ENCODE results near the gene PCDH15. TPM values are rescaled to one million over a fixed set of nuclear protein-coding genes. Genes with fewer than 3 reads are reported as not detected.
"Not testable (repeated sequence)": the region's sequence is repeated elsewhere in the genome, so short reads cannot be mapped to it uniquely, and the experiment has no call there.

Gene PCDH15
- total RNA-seq, 1 donor from 2014 or later = 21.7 TPM

GRCh38 chr10:54525816-54526215 is 275.2 kb downstream of the PCDH15 start:
- Mint-ChIP-seq H3K9me3 (peaks cover 2% of the 10 kb centered on the region), H3K27ac (ENCODE audit: unreplicated experiment) (no peak overlapping the region), H3K4me1 (no peaks in the 10 kb centered on the region), H3K27me3 (ENCODE audit: low read depth) (no peaks in the 10 kb centered on the region), H3K36me3 (ENCODE audit: low read depth) (peaks cover 4% of the 10 kb centered on the region), H3K4me3 (no peak overlapping the region)
- no peak for TF ChIP-seq CTCF (conservative IDR thresholded peaks at IDR 0.05)
- DNase-seq (ENCODE audit: low read depth, low spot score) = no peak

- H3K27ac Mint-ChIP-seq (ENCODE audit: unreplicated experiment); H3K4me3 Mint-ChIP-seq; H3K9me3 Mint-ChIP-seq; H3K4me1 Mint-ChIP-seq; DNase-seq (ENCODE audit: low read depth, low spot score); H3K27me3 Mint-ChIP-seq (ENCODE audit: low read depth): not testable (repeated sequence)
- peaks cover 15% of the 10 kb centered on the region for H3K36me3 Mint-ChIP-seq (ENCODE audit: low read depth)
These were observed 285.8 kb downstream of the PCDH15 start for GRCh38 chr10:54515244-54515643.

GRCh38 chr10:54503863-54504262 is 297.2 kb downstream of the PCDH15 start:
- Mint-ChIP-seq H3K27me3 (ENCODE audit: low read depth) (no peaks in the 10 kb centered on the region), H3K36me3 (ENCODE audit: low read depth) (peaks cover 5% of the 10 kb centered on the region), H3K4me1 (no peaks in the 10 kb centered on the region), H3K27ac (ENCODE audit: unreplicated experiment) (no peak overlapping the region), H3K4me3 (no peak overlapping the region), H3K9me3 (peaks cover 11% of the 10 kb centered on the region)
- no peak for DNase-seq (ENCODE audit: low read depth, low spot score)
- no peak for TF ChIP-seq CTCF (conservative IDR thresholded peaks at IDR 0.05)

- H3K4me1 Mint-ChIP-seq = peaks cover 4% of the 10 kb centered on the region
- H3K36me3 Mint-ChIP-seq (ENCODE audit: low read depth) = peaks cover 6% of the 10 kb centered on the region
- peaks cover 14% of the 10 kb centered on the region for H3K9me3 Mint-ChIP-seq
- no peaks in the 10 kb centered on the region for H3K27me3 Mint-ChIP-seq (ENCODE audit: low read depth)
- H3K27ac Mint-ChIP-seq (ENCODE audit: unreplicated experiment) = no peak overlapping the region
- no peak for TF ChIP-seq CTCF (conservative IDR thresholded peaks at IDR 0.05)
- no peak for DNase-seq (ENCODE audit: low read depth, low spot score)
- H3K4me3 Mint-ChIP-seq = no peak overlapping the region
These were observed 299.1 kb downstream of the PCDH15 start for GRCh38 chr10:54501929-54502328.

DNA sequence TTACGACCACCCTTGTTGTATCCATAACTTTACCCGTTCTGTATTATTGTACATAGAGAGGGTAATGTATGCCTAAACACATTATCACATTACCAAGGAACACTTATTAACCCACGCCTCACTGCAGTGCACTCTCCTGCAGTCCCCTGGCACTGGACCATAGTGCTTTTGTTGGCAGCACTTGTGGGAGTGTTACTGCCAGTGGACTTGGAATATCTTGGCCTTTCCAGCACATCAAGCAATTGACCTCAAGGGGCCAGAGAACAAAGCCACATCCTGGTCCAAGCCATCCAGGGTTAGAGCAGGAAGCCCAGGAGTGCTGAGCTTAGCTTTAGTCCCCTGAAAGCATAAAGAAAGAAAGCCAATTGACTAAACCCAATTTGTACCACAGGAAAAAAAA is 304.2 kb downstream of the PCDH15 start:
- TF ChIP-seq CTCF (conservative IDR thresholded peaks at IDR 0.05) = no peak
- no peak overlapping the region for H3K4me3 Mint-ChIP-seq
- H3K27ac Mint-ChIP-seq (ENCODE audit: unreplicated experiment) = peak overlapping the region; percentile 53
- no peak for DNase-seq (ENCODE audit: low read depth, low spot score)
- peaks cover 23% of the 10 kb centered on the region for H3K9me3 Mint-ChIP-seq
- peaks cover 12% of the 10 kb centered on the region for H3K4me1 Mint-ChIP-seq
- H3K27me3 Mint-ChIP-seq (ENCODE audit: low read depth) = no peaks in the 10 kb centered on the region
- H3K36me3 Mint-ChIP-seq (ENCODE audit: low read depth) = peaks cover 13% of the 10 kb centered on the region

DNA sequence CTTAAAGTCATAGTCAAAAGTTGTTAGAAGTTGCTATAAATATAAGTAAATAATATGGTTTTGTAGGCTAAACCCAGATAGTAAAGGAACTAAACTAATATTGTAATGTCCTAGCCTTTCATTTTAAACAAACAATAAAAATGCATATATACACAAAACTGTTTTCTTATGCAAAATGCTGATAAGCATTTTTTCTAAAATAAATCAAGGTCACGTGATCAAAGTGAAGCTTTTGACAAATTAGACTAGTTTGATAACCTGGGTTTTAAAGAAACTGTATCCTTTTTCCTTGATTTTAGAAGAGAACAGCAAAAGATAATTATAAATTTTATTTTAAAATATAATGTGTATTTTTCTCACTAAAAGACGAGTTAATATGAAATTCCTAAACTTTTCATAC is 313.3 kb downstream of the PCDH15 start:
- no peaks in the 10 kb centered on the region for H3K27me3 Mint-ChIP-seq (ENCODE audit: low read depth)
- no peaks in the 10 kb centered on the region for H3K36me3 Mint-ChIP-seq (ENCODE audit: low read depth)
- TF ChIP-seq CTCF (conservative IDR thresholded peaks at IDR 0.05) = no peak
- DNase-seq (ENCODE audit: low read depth, low spot score) = no peak
- no peak overlapping the region for H3K4me3 Mint-ChIP-seq
- no peak overlapping the region for H3K27ac Mint-ChIP-seq (ENCODE audit: unreplicated experiment)
- H3K4me1 Mint-ChIP-seq = no peaks in the 10 kb centered on the region
- no peaks in the 10 kb centered on the region for H3K9me3 Mint-ChIP-seq

Measured in neural crest cell (in vitro differentiated cells).